Activated CD8-positive, alpha-beta T cell treated with anti-CD3 and anti-CD28 coated beads for 36 hours (primary cell): ENCODE data around the gene SAMD4B. TPM values are rescaled to one million over a fixed set of nuclear protein-coding genes. Genes with fewer than 3 reads are reported as not detected.

ENCODE experiments used
- ATAC-seq: fragments of 200-7000 bp; cut with Tn5 transposase; one replicate; pipeline ENCODE4 v1.10.0; 2021; ENCODE audit warnings: mild to moderate bottlenecking, moderate library complexity
- CTCF ChIA-PET: fragments of 350-600 bp; sonication (Branson Sonifier 250); formaldehyde crosslinking; loops from one replicate; lab custom pipeline; 2021; ENCODE audit warnings: antibody characterized with exemption; lab: Charles Lee
- POLR2A ChIA-PET: fragments of 350-600 bp; sonication (Branson Sonifier 250); formaldehyde crosslinking; loops from one replicate; lab custom pipeline; 2021; ENCODE audit warnings: antibody characterized with exemption; lab: Charles Lee
- DNase-seq: peaks from one replicate; pipeline ENCODE4 v3.0.0-alpha.2; 2020
- H3K27ac Mint-ChIP-seq: one replicate; pipeline ENCODE4 v1.8.0; 2021; ENCODE audit warnings: mild to moderate bottlenecking, mixed read lengths
- H3K27me3 Mint-ChIP-seq: one replicate; pipeline ENCODE4 v1.8.0; 2021; ENCODE audit warnings: mixed read lengths
- H3K36me3 Mint-ChIP-seq: one replicate; pipeline ENCODE4 v1.8.0; 2021; ENCODE audit warnings: low read depth, mixed read lengths
- H3K4me1 Mint-ChIP-seq: one replicate; pipeline ENCODE4 v1.8.0; 2021; ENCODE audit warnings: low read depth, mixed read lengths
- H3K4me3 Mint-ChIP-seq: one replicate; pipeline ENCODE4 v1.8.0; 2021; ENCODE audit warnings: mild to moderate bottlenecking, moderate library complexity, mixed read lengths
- H3K9me3 Mint-ChIP-seq: one replicate; pipeline ENCODE4 v1.8.0; 2021; ENCODE audit warnings: mixed read lengths
- intact Hi-C: fragments of 100-400 bp; cut with micrococcal nuclease; formaldehyde crosslinking; loops from one replicate; pipeline ENCODE4 v1.10.0; 2022
- total RNA-seq, 2 experiments: library from RNA; stranded (reverse); gene quantifications; one replicate each; pipeline ENCODE4 v1.2.3, GENCODE V29; 2021
- TF ChIP-seq, protein P1 (sequence below): fragments of 200-600 bp; IDR thresholded peaks from one replicate; pipeline ENCODE4 v1.8.0; 2022; ENCODE audit warnings: antibody characterized with exemption, mild to moderate bottlenecking

The SAMD4B gene
- total RNA-seq, 2 experiments from 2014 or later, result 35.5 to 37.1 TPM

- ChIA-PET CTCF (no interaction called here), POLR2A (interaction anchor here (0.7 to 1.8 kb wide), 3 partner anchors 10 to 159 kb away, joined by 3 to 6 read pairs (median 4); partner anchors contain the start of genes MED29 and PAF1)
- TF ChIP-seq, protein P1, sequence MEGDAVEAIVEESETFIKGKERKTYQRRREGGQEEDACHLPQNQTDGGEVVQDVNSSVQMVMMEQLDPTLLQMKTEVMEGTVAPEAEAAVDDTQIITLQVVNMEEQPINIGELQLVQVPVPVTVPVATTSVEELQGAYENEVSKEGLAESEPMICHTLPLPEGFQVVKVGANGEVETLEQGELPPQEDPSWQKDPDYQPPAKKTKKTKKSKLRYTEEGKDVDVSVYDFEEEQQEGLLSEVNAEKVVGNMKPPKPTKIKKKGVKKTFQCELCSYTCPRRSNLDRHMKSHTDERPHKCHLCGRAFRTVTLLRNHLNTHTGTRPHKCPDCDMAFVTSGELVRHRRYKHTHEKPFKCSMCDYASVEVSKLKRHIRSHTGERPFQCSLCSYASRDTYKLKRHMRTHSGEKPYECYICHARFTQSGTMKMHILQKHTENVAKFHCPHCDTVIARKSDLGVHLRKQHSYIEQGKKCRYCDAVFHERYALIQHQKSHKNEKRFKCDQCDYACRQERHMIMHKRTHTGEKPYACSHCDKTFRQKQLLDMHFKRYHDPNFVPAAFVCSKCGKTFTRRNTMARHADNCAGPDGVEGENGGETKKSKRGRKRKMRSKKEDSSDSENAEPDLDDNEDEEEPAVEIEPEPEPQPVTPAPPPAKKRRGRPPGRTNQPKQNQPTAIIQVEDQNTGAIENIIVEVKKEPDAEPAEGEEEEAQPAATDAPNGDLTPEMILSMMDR, result no peak
- Mint-ChIP-seq H3K27ac (peak overlapping the region; percentile 50), H3K4me1 (no peaks in the 10 kb centered on the region), H3K27me3 (no peaks in the 10 kb centered on the region), H3K4me3 (no peak overlapping the region), H3K9me3 (no peaks in the 10 kb centered on the region), H3K36me3 (peaks cover 10% of the 10 kb centered on the region)
- intact Hi-C loops, result no loop called here
- ATAC-seq (no peak), DNase-seq (no peak)
Observed at GRCh38 chr19:39380521-39381502, 38.6 kb downstream of the SAMD4B start.

DNA sequence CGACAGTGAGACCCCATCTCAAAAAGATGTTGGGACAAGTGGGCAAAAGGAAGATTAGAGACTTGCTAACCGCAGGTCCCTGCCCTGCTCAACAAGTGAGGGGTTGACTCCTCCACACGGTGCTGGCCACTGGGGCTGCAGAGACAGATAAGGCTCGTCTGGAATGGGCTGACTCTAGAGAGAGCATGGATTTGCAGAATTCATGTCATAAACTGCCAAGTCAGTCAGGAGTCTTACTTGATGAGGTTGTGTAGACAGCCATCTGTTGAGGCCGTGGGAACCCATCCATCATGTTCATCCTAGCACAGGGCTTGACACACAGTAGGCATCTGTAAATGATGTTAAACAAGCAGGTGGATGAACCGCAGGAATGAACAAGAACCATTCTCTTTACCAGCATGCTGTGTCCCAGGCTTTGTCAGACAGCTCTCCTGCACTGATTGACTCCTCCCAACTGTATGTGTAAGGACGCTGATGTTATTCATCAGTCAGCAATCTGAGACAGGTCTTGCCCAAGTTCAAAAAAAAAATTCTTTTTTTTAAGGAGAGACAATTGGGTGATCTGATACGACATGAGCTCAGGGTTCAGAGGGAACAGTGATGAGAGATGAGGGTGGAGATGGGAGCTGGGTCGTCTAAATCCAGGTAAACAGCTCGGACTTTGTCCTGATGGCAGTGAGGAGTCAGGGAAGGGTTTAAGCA lies 39.8 kb downstream of the SAMD4B start:
- H3K9me3 Mint-ChIP-seq, result no peaks in the 10 kb centered on the region
- no peaks in the 10 kb centered on the region for H3K4me1 Mint-ChIP-seq
- CTCF ChIA-PET, result no interaction called here
- DNase-seq, result no peak
- H3K36me3 Mint-ChIP-seq, result peaks cover 17% of the 10 kb centered on the region
- POLR2A ChIA-PET, result interaction anchor here (0.7 to 1.5 kb wide), 3 partner anchors 9 to 1107 kb away, joined by 3 to 6 read pairs (median 3); partner anchors contain the start of genes MED29 and PAF1
- no peaks in the 10 kb centered on the region for H3K27me3 Mint-ChIP-seq
- intact Hi-C loops, result no loop called here
- no peak overlapping the region for H3K4me3 Mint-ChIP-seq
- TF ChIP-seq, protein P1, result no peak
- H3K27ac Mint-ChIP-seq, result peak overlapping the region; percentile 0
- no peak for ATAC-seq

- H3K9me3 Mint-ChIP-seq, result no peaks in the 10 kb centered on the region
- peaks cover 17% of the 10 kb centered on the region for H3K36me3 Mint-ChIP-seq
- no peak for DNase-seq
- no peaks in the 10 kb centered on the region for H3K27me3 Mint-ChIP-seq
- intact Hi-C loops, result no loop called here
- H3K4me1 Mint-ChIP-seq, result no peaks in the 10 kb centered on the region
- no peak for ATAC-seq
- ChIA-PET POLR2A (interaction anchor here (1.1 kb wide), 1 partner anchor 15 kb away, joined by 3 read pairs; no protein-coding TSS in a partner anchor), CTCF (no interaction called here)
- TF ChIP-seq, protein P1, result no peak
- H3K4me3 Mint-ChIP-seq, result no peak overlapping the region
- peak overlapping the region; percentile 62 for H3K27ac Mint-ChIP-seq
Observed at GRCh38 chr19:39382991-39383828, 41.0 kb downstream of the SAMD4B start.

DNA sequence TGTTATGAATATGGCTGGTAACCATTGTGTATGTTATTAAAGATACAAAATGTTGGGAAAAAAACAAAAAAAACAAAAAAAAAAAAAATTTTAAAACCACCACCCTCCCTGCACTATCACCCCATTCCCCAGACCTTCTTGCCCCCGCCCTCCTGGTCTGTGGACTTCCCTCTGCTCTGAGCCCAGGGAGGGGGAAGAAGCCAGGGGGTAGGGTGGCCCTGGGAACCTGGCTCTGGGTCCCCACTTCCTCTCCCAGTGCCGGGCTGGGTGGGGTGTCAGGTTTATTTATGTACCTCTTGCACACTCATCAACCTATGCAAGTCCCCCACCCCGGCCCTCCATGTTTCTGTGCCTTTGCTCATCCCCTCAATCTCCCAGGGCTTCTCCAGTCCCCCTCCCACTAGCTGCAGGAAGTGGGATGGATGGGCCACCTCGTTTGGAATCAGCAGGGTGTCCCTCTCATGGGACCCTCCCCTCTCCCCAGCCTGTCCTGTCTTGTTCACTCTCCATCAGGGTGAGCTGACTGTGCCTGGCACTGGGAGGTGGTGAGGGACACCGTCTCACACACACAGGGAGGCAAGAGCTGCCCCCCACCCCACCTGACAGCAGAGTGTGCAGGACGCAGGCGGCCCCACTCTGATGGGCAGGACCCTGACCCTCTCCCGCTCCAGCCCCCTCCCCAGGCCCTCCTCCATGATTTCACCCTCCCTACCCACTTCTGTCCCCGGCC lies 42.8 kb downstream of the SAMD4B start:
- H3K27me3 Mint-ChIP-seq, result no peaks in the 10 kb centered on the region
- peak overlapping the region; percentile 23 for H3K27ac Mint-ChIP-seq
- peaks cover 25% of the 10 kb centered on the region for H3K36me3 Mint-ChIP-seq
- ChIA-PET POLR2A (interaction anchor here (1.0 to 1.1 kb wide), 2 partner anchors 33 to 42 kb away, joined by 3 read pairs; partner anchors contain the start of gene SAMD4B), CTCF (no interaction called here)
- DNase-seq (no peak), ATAC-seq (no peak)
- peaks cover 8% of the 10 kb centered on the region for H3K4me1 Mint-ChIP-seq
- no peak overlapping the region for H3K4me3 Mint-ChIP-seq
- intact Hi-C loops, result no loop called here
- TF ChIP-seq, protein P1, result no peak
- no peaks in the 10 kb centered on the region for H3K9me3 Mint-ChIP-seq
